HPDE6-E6E7 (cell line): Measurements from ENCODE around the gene RPL28.

Source experiments
- DNase-seq: peaks from one replicate; pipeline ENCODE4 v3.0.0; 2011; ENCODE audit warnings: missing footprints; ENCODE audit errors: extremely low spot score

RPL28 gene

GRCh38 chr19:55385724-55386492, at the start of gene RPL28:
Gene RPL28 (plus strand): TSS chr19:55385932. CDS start chr19:55386358, 426 bp downstream.
- DNase-seq: peak; percentile 88

- DNase-seq: peak; percentile 76
These were observed 49.6 kb upstream of the RPL28 start for GRCh38 chr19:55336101-55336500.

GRCh38 chr19:55339105-55339888, 46.4 kb upstream of the RPL28 start, which contains the start of gene KMT5C:
Gene KMT5C (plus strand): TSS chr19:55339876. CDS start chr19:55341937, 2,061 bp downstream.
- DNase-seq: peak; percentile 99

GRCh38 chr19:55339889-55340783, 45.6 kb upstream of the RPL28 start:
- no peak for DNase-seq

GRCh38 chr19:55340784-55341147, 45.0 kb upstream of the RPL28 start:
- DNase-seq: no peak

- DNase-seq: peak; percentile 67
These were observed 44.6 kb upstream of the RPL28 start for GRCh38 chr19:55341171-55341588.

- DNase-seq: no peak
These were observed 43.9 kb upstream of the RPL28 start for GRCh38 chr19:55341595-55342531.

GRCh38 chr19:55344444-55344843, 41.3 kb upstream of the RPL28 start:
- peak; percentile 47 for DNase-seq

- no peak for DNase-seq
These were observed 40.5 kb upstream of the RPL28 start for GRCh38 chr19:55345101-55345817.

GRCh38 chr19:55345818-55346724, 39.7 kb upstream of the RPL28 start:
- no peak for DNase-seq

- no peak for DNase-seq
These were observed 38.8 kb upstream of the RPL28 start for GRCh38 chr19:55346725-55347441.

GRCh38 chr19:55347442-55348009, 38.2 kb upstream of the RPL28 start:
- no peak for DNase-seq

- DNase-seq: no peak
These were observed 37.3 kb upstream of the RPL28 start for GRCh38 chr19:55348317-55349034.

- DNase-seq: no peak
These were observed 35.0 kb upstream of the RPL28 start for GRCh38 chr19:55350620-55351315.

- peak; percentile 67 for DNase-seq
These were observed 33.7 kb upstream of the RPL28 start for GRCh38 chr19:55352040-55352439.

- DNase-seq: no peak
These were observed 33.1 kb upstream of the RPL28 start for GRCh38 chr19:55352549-55353145.
